Measurements from ENCODE around the gene SLC6A4. TPM values are rescaled to one million over a fixed set of nuclear protein-coding genes. Genes with fewer than 3 reads are reported as not detected.
"Not testable (repeated sequence)": the region's sequence is repeated elsewhere in the genome, so short reads cannot be mapped to it uniquely, and the experiment has no call there.

SLC6A4 gene
- total RNA-seq, 1 donor from 2014 or later, result 72.9 TPM

GRCh38 chr17:30151471-30151870 is 84.0 kb downstream of the SLC6A4 start:
- Histone ChIP-seq H3K4me3 (no peak overlapping the region), H3K9me3 (no peaks in the 10 kb centered on the region), H3K36me3 (no peaks in the 10 kb centered on the region), H3K27me3 (no peaks in the 10 kb centered on the region), H3K4me1 (no peaks in the 10 kb centered on the region), H3K27ac (no peak overlapping the region)
- intact Hi-C loops (cut with DNase I), result no loop called here
- DNase-seq, result no peak
- TF ChIP-seq CTCF (IDR thresholded peaks at IDR 0.05), result no peak
- ATAC-seq, result no peak

- H3K4me1 ChIP-seq, result no peaks in the 10 kb centered on the region
- intact Hi-C loops (cut with DNase I), result no loop called here
These were observed 87.1 kb downstream of the SLC6A4 start for GRCh38 chr17:30148376-30148775.

GRCh38 chr17:30147860-30148259 is 87.6 kb downstream of the SLC6A4 start:
- H3K27ac ChIP-seq; DNase-seq; H3K27me3 ChIP-seq; H3K9me3 ChIP-seq; ATAC-seq; intact Hi-C loops (cut with DNase I); H3K36me3 ChIP-seq; H3K4me3 ChIP-seq; H3K4me1 ChIP-seq: not testable (repeated sequence)

More at GRCh38 chr17:30148376-30148775, 87.1 kb downstream of the SLC6A4 start:
- H3K36me3 ChIP-seq, result no peaks in the 10 kb centered on the region
- H3K27ac ChIP-seq, result no peak overlapping the region
- ATAC-seq, result no peak
- TF ChIP-seq CTCF (IDR thresholded peaks at IDR 0.05), result no peak
- no peaks in the 10 kb centered on the region for H3K9me3 ChIP-seq
- no peak for DNase-seq
- H3K4me3 ChIP-seq, result no peak overlapping the region
- H3K27me3 ChIP-seq, result no peaks in the 10 kb centered on the region

Other genes with a start within 250 kb of the SLC6A4 start
- gene NSRP1, start 118.9 kb downstream of the SLC6A4 start, total RNA-seq, result 31.0 TPM
- 26.0 TPM for gene BLMH, start 56.2 kb upstream of the SLC6A4 start, total RNA-seq
- gene TMIGD1, start 98.4 kb upstream of the SLC6A4 start, total RNA-seq, result not detected
- gene CPD, start 143.2 kb upstream of the SLC6A4 start, total RNA-seq, result 75.3 TPM
- 48.9 TPM for gene GOSR1, start 241.7 kb upstream of the SLC6A4 start, total RNA-seq